Astrocyte (in vitro differentiated cells and primary cell): ENCODE results near the gene RPL12.

Experiments
- EZH2 ChIP-seq: IDR thresholded peaks from 2 replicates; pipeline ENCODE4 v1.6.1; 2012; ENCODE audit warnings: mild to moderate bottlenecking, low read length, inconsistent platforms; ENCODE audit not compliant: insufficient read depth
- TF ChIP-seq, protein P1 (sequence below): IDR thresholded peaks from 2 replicates; pipeline ENCODE4 v1.5.1; 2011; ENCODE audit warnings: low read depth, mild to moderate bottlenecking, inconsistent platforms, low read length, moderate library complexity; ENCODE audit not compliant: insufficient read depth

DNA sequence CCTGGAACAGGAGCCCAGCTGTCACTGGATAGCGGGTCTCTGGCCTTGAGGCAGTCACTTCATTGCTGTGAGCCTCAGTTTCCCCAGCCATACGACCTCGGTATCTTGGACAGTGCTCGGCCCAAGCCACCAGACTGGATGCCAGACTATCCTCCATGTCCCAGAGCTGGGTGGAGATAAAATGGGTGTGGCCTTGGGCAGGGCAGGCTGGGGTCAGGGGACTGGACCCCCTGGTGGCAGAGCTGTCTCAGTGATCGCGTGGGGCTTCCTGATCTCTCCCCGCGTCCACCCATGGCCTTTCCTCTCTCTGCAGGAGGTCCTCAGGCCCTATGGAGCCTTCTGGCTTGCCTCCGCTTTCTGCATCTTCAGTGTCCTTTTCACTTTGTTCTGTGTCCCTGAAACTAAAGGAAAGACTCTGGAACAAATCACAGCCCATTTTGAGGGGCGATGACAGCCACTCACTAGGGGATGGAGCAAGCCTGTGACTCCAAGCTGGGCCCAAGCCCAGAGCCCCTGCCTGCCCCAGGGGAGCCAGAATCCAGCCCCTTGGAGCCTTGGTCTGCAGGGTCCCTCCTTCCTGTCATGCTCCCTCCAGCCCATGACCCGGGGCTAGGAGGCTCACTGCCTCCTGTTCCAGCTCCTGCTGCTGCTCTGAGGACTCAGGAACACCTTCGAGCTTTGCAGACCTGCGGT, 44.3 kb downstream of the RPL12 start:
- TF ChIP-seq, protein P1, sequence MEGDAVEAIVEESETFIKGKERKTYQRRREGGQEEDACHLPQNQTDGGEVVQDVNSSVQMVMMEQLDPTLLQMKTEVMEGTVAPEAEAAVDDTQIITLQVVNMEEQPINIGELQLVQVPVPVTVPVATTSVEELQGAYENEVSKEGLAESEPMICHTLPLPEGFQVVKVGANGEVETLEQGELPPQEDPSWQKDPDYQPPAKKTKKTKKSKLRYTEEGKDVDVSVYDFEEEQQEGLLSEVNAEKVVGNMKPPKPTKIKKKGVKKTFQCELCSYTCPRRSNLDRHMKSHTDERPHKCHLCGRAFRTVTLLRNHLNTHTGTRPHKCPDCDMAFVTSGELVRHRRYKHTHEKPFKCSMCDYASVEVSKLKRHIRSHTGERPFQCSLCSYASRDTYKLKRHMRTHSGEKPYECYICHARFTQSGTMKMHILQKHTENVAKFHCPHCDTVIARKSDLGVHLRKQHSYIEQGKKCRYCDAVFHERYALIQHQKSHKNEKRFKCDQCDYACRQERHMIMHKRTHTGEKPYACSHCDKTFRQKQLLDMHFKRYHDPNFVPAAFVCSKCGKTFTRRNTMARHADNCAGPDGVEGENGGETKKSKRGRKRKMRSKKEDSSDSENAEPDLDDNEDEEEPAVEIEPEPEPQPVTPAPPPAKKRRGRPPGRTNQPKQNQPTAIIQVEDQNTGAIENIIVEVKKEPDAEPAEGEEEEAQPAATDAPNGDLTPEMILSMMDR: no peak
- no peak for TF ChIP-seq EZH2
